Natural killer cell treated with Interleukin-12 subunit alpha and Interleukin-12 subunit beta and Interleukin-15 and Interleukin-18, amount 100 ng/mL, for 72 hours (primary cell): ENCODE results near the gene KRTAP2-2. TPM values are rescaled to one million over a fixed set of nuclear protein-coding genes. Genes with fewer than 3 reads are reported as not detected.

Experiments
- ATAC-seq, 2 donors: fragments of 150-1000 bp; cut with Tn5 transposase in 1 of 2; sonication (Bioruptor Pico), chemical (Tn5 transposase) in 1 of 2; 2 replicates each; pipeline ENCODE4 v1.10.0; 2021
- DNase-seq: peaks from one replicate; pipeline ENCODE4 v3.0.0; 2022; ENCODE audit warnings: low spot score
- H3K27ac Mint-ChIP-seq, 2 donors: 1 replicate in 1 of 2; 2 replicates in 1 of 2; pipeline ENCODE4 v1.8.0; 2022; ENCODE audit warnings: mixed read lengths in 2 of 2, mild to moderate bottlenecking in 1 of 2, moderate library complexity in 1 of 2
- H3K27me3 Mint-ChIP-seq, 2 donors: 1 replicate in 1 of 2; 2 replicates in 1 of 2; pipeline ENCODE4 v1.8.0; 2022; ENCODE audit warnings: mixed read lengths in 2 of 2
- H3K36me3 Mint-ChIP-seq: one replicate; pipeline ENCODE4 v1.8.0; 2022; ENCODE audit warnings: mixed read lengths
- H3K4me1 Mint-ChIP-seq, 2 donors: 1 replicate in 1 of 2; 2 replicates in 1 of 2; pipeline ENCODE4 v1.8.0; 2022; ENCODE audit warnings: low read depth in 2 of 2, mixed read lengths in 2 of 2, mild to moderate bottlenecking in 1 of 2
- H3K4me3 Mint-ChIP-seq: one replicate; pipeline ENCODE4 v1.8.0; 2022; ENCODE audit warnings: mixed read lengths
- H3K9me3 Mint-ChIP-seq: 2 replicates; pipeline ENCODE4 v1.8.0; 2022; ENCODE audit warnings: mixed read lengths
- total RNA-seq, 2 donors: library from RNA; stranded (reverse); gene quantifications; one replicate each; pipeline ENCODE4 v1.2.3, GENCODE V29; 2022

Gene KRTAP2-2
- total RNA-seq, 2 donors from 2014 or later = not detected

GRCh38 chr17:41024697-41025096 lies 30.3 kb downstream of the KRTAP2-2 start:
- Mint-ChIP-seq H3K27ac (no peak overlapping the region), H3K4me3 (no peak overlapping the region), H3K9me3 (no peaks in the 10 kb centered on the region), H3K4me1 (no peaks in the 10 kb centered on the region), H3K27me3 (peaks cover 17 to 44% of the 10 kb centered on the region in 2 donors), H3K36me3 (no peaks in the 10 kb centered on the region)
- no peak for DNase-seq
- ATAC-seq = no peak

DNA sequence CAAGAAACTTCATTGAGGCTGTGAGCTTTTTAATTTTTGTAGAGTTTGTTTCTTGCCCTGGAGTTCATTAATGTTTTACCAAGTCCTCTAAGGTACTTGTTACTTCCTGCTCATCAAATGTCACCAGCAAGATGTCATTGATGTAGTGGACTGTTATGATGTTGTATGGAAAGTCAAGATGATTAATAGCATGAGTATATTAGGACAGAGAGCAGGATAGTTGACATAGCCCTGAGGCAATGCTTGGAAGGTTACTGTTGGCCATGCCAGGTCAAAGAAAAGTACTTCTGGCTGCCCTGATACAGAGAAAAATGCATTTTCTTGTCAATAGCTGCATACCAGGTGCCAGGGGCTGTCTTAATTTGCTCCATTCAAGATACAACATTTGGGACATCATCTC lies 34.7 kb downstream of the KRTAP2-2 start:
- H3K9me3 Mint-ChIP-seq = no peaks in the 10 kb centered on the region
- peaks cover 16 to 26% of the 10 kb centered on the region in 2 donors for H3K27me3 Mint-ChIP-seq
- no peak overlapping the region for H3K27ac Mint-ChIP-seq
- no peaks in the 10 kb centered on the region for H3K36me3 Mint-ChIP-seq
- ATAC-seq = no peak
- H3K4me3 Mint-ChIP-seq = no peak overlapping the region
- no peak for DNase-seq
- H3K4me1 Mint-ChIP-seq = no peaks in the 10 kb centered on the region

DNA sequence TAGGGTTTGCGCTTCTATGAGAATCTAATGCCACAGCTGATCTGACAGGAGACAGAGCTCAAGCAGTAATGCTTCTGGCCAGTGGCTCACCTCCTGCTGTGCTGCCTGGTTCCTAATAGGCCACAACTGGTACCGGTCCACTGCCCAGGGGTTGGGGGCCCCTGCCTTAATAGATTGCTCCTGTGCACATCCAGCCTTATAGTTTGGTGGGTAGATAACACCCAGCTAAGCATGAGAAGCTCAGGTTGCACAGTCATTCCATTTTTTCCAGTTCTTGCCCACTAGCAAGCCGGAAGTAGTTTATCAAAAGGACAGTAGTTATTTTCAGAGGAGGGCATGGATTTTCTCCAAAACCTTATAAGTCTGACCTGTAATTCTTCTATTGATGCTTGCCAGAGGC lies 35.6 kb downstream of the KRTAP2-2 start:
- Mint-ChIP-seq H3K27ac (no peak overlapping the region), H3K9me3 (no peaks in the 10 kb centered on the region), H3K4me1 (no peaks in the 10 kb centered on the region), H3K27me3 (peaks cover 16 to 29% of the 10 kb centered on the region in 2 donors), H3K4me3 (no peak overlapping the region), H3K36me3 (no peaks in the 10 kb centered on the region)
- DNase-seq = no peak
- no peak for ATAC-seq

DNA sequence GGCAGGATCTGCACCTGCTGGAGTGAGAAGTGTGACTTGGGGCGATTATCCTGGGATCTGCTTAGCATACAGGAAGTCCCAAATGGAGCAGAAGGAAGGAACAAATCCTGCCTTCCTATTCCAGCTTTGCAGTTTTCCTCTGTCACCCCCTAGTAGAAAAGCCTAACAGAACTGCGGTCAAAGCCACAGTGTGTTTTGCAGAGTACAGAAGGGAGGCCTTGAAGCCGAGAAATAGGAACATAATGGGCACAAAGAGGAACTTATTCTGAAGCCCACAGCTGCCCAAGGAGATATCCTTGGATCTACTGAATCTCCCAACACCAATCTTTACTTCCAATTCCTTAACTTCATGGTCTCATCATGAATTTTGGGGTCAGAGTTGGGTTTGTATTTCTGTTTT lies 36.5 kb downstream of the KRTAP2-2 start:
- Mint-ChIP-seq H3K4me3 (no peak overlapping the region), H3K9me3 (no peaks in the 10 kb centered on the region), H3K36me3 (no peaks in the 10 kb centered on the region), H3K4me1 (no peaks in the 10 kb centered on the region), H3K27ac (no peak overlapping the region), H3K27me3 (peaks cover 16 to 29% of the 10 kb centered on the region in 2 donors)
- DNase-seq (no peak), ATAC-seq (no peak)

DNA sequence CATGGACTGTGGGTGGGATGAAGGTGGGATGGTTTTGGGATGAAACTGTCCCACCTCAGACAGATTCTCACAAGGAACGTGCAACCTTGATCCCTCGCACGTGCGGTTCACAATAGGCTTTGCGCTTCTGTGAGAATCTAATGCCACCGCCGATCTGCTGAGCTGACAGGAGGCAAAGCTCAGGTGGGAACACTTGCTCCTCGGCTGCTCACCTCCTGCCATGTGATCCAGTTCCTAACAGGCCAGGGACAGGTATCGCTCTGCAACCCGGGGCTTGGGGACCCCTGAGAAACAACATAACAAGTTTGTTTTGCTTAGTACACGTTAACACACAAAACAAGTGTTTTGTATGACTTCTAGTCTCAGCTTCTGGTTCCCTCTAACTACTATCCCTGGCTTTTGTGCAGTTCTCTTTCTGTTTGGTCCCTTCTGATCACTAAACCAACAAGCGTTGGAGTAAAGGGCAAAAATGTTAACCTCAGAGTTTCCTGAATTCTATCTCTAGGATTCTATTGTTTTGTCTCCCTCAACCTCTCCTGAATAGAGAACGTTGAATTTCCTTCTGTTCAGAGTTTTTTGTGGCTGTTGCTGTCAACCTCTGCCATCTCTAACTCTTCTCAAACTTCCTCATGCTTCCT lies 38.3 kb downstream of the KRTAP2-2 start:
- Mint-ChIP-seq H3K27me3 (peaks cover 17 to 35% of the 10 kb centered on the region in 2 donors), H3K9me3 (no peaks in the 10 kb centered on the region), H3K4me3 (no peak overlapping the region), H3K4me1 (no peaks in the 10 kb centered on the region), H3K36me3 (no peaks in the 10 kb centered on the region), H3K27ac (no peak overlapping the region)
- ATAC-seq = no peak
- DNase-seq = no peak

- Mint-ChIP-seq H3K4me1 (no peaks in the 10 kb centered on the region), H3K36me3 (no peaks in the 10 kb centered on the region), H3K27me3 (peaks cover 23 to 46% of the 10 kb centered on the region in 2 donors), H3K27ac (no peak overlapping the region), H3K9me3 (no peaks in the 10 kb centered on the region), H3K4me3 (no peak overlapping the region)
- no peak for DNase-seq
- no peak for ATAC-seq
These were observed 39.6 kb downstream of the KRTAP2-2 start for GRCh38 chr17:41015454-41015853.

- Mint-ChIP-seq H3K4me3 (no peak overlapping the region), H3K9me3 (no peaks in the 10 kb centered on the region), H3K36me3 (no peaks in the 10 kb centered on the region), H3K27ac (no peak overlapping the region), H3K27me3 (peaks cover 23 to 47% of the 10 kb centered on the region in 2 donors), H3K4me1 (no peaks in the 10 kb centered on the region)
- ATAC-seq (no peak), DNase-seq (no peak)
These were observed 41.4 kb downstream of the KRTAP2-2 start for GRCh38 chr17:41013606-41014005.

DNA sequence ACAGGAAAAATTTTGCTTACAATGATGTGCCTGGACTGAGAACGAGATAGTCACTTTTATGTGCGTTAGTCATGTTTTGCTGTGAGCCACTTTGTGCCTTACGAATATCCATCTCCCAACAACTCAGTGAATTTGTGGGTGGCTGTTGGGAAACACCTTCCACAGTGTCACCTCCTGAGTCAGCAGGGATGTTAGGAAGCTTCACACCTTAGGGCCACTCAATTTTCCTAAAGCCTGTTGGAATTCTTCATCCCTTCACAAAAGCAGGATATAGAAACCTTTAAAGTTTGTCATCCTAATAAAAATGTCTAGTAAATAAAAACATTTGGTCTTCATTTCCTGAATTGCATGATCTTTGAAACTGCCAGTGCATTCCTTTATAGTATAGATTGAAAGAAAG lies 41.8 kb downstream of the KRTAP2-2 start:
- no peak overlapping the region for H3K4me3 Mint-ChIP-seq
- H3K9me3 Mint-ChIP-seq = no peaks in the 10 kb centered on the region
- ATAC-seq = no peak
- no peak overlapping the region for H3K27ac Mint-ChIP-seq
- no peaks in the 10 kb centered on the region for H3K4me1 Mint-ChIP-seq
- peaks cover 25 to 51% of the 10 kb centered on the region in 2 donors for H3K27me3 Mint-ChIP-seq
- DNase-seq = no peak
- no peaks in the 10 kb centered on the region for H3K36me3 Mint-ChIP-seq

DNA sequence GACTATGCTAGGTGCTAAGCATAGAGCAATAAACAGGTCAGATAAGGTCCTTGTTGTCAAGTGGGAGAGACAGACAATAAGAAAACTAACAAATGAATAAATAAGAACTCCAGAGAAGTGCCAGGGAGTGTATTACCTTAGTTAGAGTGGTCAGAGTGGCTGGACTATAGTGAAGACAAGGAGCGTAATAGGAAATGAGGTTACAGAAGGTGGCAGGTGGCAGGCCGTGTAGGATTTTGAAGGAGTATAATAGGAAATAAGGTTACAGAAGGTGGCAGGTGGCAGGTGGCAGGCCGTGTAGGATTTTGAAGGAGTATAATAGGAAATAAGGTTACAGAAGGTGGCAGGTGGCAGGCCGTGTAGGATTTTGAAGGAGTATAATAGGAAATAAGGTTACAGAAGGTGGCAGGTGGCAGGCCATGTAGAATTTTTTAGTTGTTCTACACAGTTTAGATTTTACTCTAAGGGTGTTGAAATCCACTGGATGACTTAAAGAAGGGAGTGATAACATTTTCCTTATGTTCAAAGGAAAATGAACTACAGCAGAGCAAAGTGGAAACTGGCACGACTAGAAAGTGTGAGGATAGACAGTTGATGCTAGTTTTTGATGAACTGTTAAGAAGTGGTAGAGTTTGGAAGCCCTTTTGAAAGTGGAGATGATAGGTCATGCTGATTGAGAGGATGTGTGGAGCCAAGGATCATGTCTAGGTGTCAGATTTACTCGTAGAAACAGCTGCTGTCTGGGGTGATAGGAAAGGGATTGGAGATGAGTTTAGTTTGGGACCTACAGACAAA lies 42.5 kb downstream of the KRTAP2-2 start:
- DNase-seq = no peak
- H3K4me3 Mint-ChIP-seq = no peak overlapping the region
- H3K4me1 Mint-ChIP-seq = no peaks in the 10 kb centered on the region
- ATAC-seq = no peak
- no peaks in the 10 kb centered on the region for H3K9me3 Mint-ChIP-seq
- H3K36me3 Mint-ChIP-seq = no peaks in the 10 kb centered on the region
- H3K27ac Mint-ChIP-seq = no peak overlapping the region
- peaks cover 25 to 53% of the 10 kb centered on the region in 2 donors for H3K27me3 Mint-ChIP-seq

GRCh38 chr17:41010441-41010840 lies 44.6 kb downstream of the KRTAP2-2 start:
- Mint-ChIP-seq H3K4me1 (no peaks in the 10 kb centered on the region), H3K9me3 (no peaks in the 10 kb centered on the region), H3K4me3 (no peak overlapping the region), H3K36me3 (no peaks in the 10 kb centered on the region), H3K27ac (no peak overlapping the region), H3K27me3 (peaks cover 19 to 45% of the 10 kb centered on the region in 2 donors)
- no peak for ATAC-seq
- DNase-seq = no peak

DNA sequence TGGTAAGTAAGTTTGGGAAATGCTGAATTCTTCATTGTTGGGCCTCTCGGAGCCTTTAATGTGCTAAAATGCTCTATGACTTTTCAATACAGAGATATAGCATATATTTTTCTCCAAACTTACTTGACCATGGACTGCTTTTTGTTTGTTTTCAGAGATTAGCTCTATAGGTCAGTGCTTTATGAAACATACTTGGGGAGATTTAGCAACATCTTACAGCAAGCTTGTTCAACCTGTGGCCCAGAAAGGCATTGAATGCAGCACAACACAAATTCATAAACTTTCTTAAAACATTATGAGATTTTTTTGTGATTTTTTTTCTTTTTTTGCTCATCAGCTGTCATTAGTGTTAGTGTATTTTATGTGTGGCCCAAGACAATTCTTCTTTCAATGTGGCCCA lies 45.1 kb downstream of the KRTAP2-2 start:
- H3K27me3 Mint-ChIP-seq = peaks cover 18 to 40% of the 10 kb centered on the region in 2 donors
- no peaks in the 10 kb centered on the region for H3K9me3 Mint-ChIP-seq
- no peak overlapping the region for H3K27ac Mint-ChIP-seq
- no peak for ATAC-seq
- H3K4me1 Mint-ChIP-seq = no peaks in the 10 kb centered on the region
- DNase-seq = no peak
- no peaks in the 10 kb centered on the region for H3K36me3 Mint-ChIP-seq
- no peak overlapping the region for H3K4me3 Mint-ChIP-seq

GRCh38 chr17:41009301-41009760 lies 45.7 kb downstream of the KRTAP2-2 start:
- DNase-seq (no peak), ATAC-seq (no peak)
- H3K27me3 Mint-ChIP-seq = peaks cover 15 to 41% of the 10 kb centered on the region in 2 donors
- H3K27ac Mint-ChIP-seq = no peak overlapping the region
- no peaks in the 10 kb centered on the region for H3K4me1 Mint-ChIP-seq
- no peak overlapping the region for H3K4me3 Mint-ChIP-seq
- no peaks in the 10 kb centered on the region for H3K36me3 Mint-ChIP-seq
- H3K9me3 Mint-ChIP-seq = no peaks in the 10 kb centered on the region

GRCh38 chr17:41008811-41009210 lies 46.2 kb downstream of the KRTAP2-2 start, which contains the start of gene KRTAP3-1:
TSS of gene KRTAP3-1 (minus strand) at chr17:41009128. CDS start at chr17:41009074, 54 bp downstream.
- H3K27ac Mint-ChIP-seq = no peak within 1 kb of the TSS
- H3K36me3 Mint-ChIP-seq = no peaks in the 10 kb centered on the region
- H3K27me3 Mint-ChIP-seq = peaks cover 18 to 46% of the 10 kb centered on the region in 2 donors
- peak in 1 of 2 donors; percentile 45 for ATAC-seq
- no peaks in the 10 kb centered on the region for H3K4me1 Mint-ChIP-seq
- no peak for DNase-seq
- H3K4me3 Mint-ChIP-seq = no peak within 1 kb of the TSS
- H3K9me3 Mint-ChIP-seq = no peaks in the 10 kb centered on the region
